ENCODE data around the gene OR2G2.

Gene OR2G2

GRCh38 chr1:247588060-247588459 is at the start of gene OR2G2:
Gene OR2G2, plus strand, starts transcription at chr1:247588360. Its CDS starts 0 bp downstream, at chr1:247588360.
- DNase-seq: no peak

GRCh38 chr1:247538561-247538960 is 49.6 kb upstream of the OR2G2 start:
- no peak for DNase-seq

GRCh38 chr1:247539215-247539614 is 48.9 kb upstream of the OR2G2 start:
- no peak for DNase-seq

- no peak for DNase-seq
Measured at GRCh38 chr1:247540581-247540980, 47.6 kb upstream of the OR2G2 start.

GRCh38 chr1:247542811-247543210 is 45.3 kb upstream of the OR2G2 start:
- DNase-seq: no peak

GRCh38 chr1:247548092-247548491 is 40.1 kb upstream of the OR2G2 start:
- no peak for DNase-seq

- no peak for DNase-seq
Measured at GRCh38 chr1:247548769-247549182, 39.4 kb upstream of the OR2G2 start, which contains the start of gene GCSAML. Gene GCSAML, plus strand, starts transcription at chr1:247549134. Its CDS starts 58 bp downstream, at chr1:247549192.

GRCh38 chr1:247551721-247552120 is 36.4 kb upstream of the OR2G2 start:
- DNase-seq: no peak

- DNase-seq: no peak
Measured at GRCh38 chr1:247552231-247552630, 35.9 kb upstream of the OR2G2 start.

- no peak for DNase-seq
Measured at GRCh38 chr1:247557926-247558674, 30.1 kb upstream of the OR2G2 start.

- no peak for DNase-seq
Measured at GRCh38 chr1:247561711-247562110, 26.4 kb upstream of the OR2G2 start.

- DNase-seq: no peak
Measured at GRCh38 chr1:247562198-247562597, 26.0 kb upstream of the OR2G2 start.

GRCh38 chr1:247574236-247574635 is 13.9 kb upstream of the OR2G2 start:
- DNase-seq: no peak

GRCh38 chr1:247574664-247575063 is 13.5 kb upstream of the OR2G2 start:
- no peak for DNase-seq

- DNase-seq: no peak
Measured at GRCh38 chr1:247576514-247576913, 11.6 kb upstream of the OR2G2 start.

GRCh38 chr1:247578946-247579460 is 9.2 kb upstream of the OR2G2 start:
- DNase-seq: no peak

GRCh38 chr1:247605286-247605685 is 17.1 kb downstream of the OR2G2 start, which contains the start of gene OR2G3:
Gene OR2G3, plus strand, starts transcription at chr1:247605586. Its CDS starts 0 bp downstream, at chr1:247605586.
- no peak for DNase-seq

GRCh38 chr1:247613405-247613804 is 25.2 kb downstream of the OR2G2 start:
- DNase-seq: no peak

- DNase-seq: no peak
Measured at GRCh38 chr1:247614625-247615024, 26.5 kb downstream of the OR2G2 start.

- no peak for DNase-seq
Measured at GRCh38 chr1:247627951-247628350, 39.8 kb downstream of the OR2G2 start.

- no peak for DNase-seq
Measured at GRCh38 chr1:247638011-247638410, 49.9 kb downstream of the OR2G2 start.

GRCh38 chr1:247638781-247639180 is 50.6 kb downstream of the OR2G2 start:
- no peak for DNase-seq

Data from NCI-H2029 treated with DMSO at 0.1 percent for 48 hours (cell line).